Ramos (cell line): Measurements from ENCODE around the gene CCDC146.
"Not testable (repeated sequence)": the region's sequence is repeated elsewhere in the genome, so short reads cannot be mapped to it uniquely, and the experiment has no call there.

Source experiments
- in situ Hi-C: fragments of 300-500 bp; cut with MboI; formaldehyde crosslinking; loops from one replicate; pipeline ENCODE4 v1.14.3; 2022; ENCODE audit warnings: low sequenced_read_pairs; ENCODE audit not compliant: unreplicated experiment

Gene CCDC146

DNA sequence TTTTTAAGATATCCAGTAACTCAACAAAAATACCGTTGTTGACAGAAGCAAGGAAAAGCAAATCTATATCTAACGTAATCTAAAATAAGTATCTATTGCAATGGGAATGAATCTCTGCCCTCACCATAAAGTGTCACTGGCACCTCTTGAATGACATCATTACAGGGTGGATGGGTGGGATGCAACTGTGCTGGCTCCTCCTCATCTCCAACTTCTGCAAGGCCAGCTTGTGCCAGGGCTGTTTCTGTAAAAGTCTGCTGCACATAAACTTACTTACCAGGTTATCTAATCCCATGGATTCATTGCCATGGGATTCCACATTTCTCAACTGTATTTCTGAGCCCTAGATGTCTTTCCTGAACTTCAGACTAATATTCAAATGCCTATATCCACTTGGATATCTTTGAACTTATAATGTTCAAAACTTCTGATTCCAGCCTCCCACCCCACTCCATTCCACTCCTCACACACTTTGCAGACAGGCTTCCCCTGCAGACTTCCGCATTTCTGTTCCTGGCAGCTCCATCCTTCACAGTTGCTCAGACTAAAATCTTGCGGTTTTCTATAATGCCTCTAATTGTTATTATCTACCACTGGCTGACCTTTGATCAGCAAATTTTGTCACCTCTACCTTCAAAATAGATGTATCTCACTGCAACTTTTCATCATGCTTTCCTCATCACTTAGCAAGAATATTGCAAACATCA is 66.5 kb downstream of the CCDC146 start:
- in situ Hi-C loops: no loop called here

GRCh38 chr7:77197141-77197540 is 74.7 kb downstream of the CCDC146 start:
- in situ Hi-C loops: no loop called here

GRCh38 chr7:77199013-77199966 is 76.9 kb downstream of the CCDC146 start, which contains the start of gene FGL2:
Gene FGL2 (minus strand): TSS chr7:77199819. CDS start chr7:77199793, 26 bp downstream.
- in situ Hi-C loops: no loop called here

DNA sequence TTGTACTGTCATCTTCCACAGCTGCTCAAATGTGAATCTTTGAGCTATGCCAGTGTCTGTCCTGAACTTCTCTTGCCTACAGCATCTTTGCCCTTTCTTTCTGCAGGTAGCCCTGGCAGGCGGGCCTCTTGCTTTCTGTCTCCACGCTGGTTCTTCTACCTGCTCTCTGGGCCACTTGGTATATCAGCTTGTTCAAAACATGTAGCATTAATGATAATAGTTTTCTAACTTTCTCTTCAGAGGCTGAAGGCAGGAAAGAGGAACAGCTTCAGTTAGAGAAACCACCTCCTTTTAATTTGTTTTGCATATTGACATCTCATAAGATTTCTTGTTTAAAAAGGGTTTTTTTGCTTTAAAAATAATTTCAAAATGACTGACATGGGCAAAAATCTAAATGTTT is 78.1 kb downstream of the CCDC146 start:
- in situ Hi-C loops: no loop called here

DNA sequence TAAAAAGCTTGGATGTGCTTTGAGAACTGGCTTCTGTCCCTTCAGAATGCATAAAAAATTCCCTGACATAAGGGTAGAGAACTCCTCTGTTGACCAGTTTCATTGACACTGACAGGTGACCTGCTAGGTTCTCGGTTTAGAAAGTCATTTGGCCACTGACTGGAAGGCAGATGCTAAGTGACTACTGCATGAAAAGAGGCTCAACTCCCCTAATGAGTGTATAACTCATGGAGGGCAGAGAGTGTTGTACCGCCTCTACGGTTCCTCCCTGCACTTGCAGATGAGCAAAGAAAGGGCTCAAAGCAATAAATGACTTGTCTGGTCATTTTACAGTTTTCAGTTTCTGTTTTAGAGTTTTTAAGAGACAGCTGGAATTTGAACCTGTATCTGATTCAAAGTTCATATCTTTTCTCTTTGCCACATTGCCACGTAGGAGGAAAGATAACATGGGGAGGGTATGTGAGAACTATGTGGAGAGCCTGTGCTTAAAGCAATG is 80.1 kb downstream of the CCDC146 start:
- in situ Hi-C loops: no loop called here

GRCh38 chr7:77205706-77206105 is 83.3 kb downstream of the CCDC146 start:
- in situ Hi-C loops: no loop called here

DNA sequence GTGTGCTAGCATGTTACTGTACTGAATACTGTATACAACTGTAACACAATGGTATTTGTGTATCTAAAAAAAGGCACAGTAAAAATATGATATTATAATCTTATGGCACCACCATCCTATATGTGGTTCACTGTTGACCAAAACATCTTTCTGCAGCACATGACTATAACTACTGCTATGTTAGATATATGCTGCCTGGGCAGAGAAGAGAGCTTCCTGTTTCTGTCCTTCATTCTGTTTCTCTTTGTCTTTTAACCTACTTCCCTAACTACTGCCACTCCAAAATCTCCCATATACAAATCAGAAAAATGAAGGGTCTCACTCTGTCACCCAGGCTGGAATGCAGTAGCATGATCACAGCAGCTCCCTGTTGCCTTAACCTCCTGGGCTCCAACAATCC is 86.0 kb downstream of the CCDC146 start:
- in situ Hi-C loops: no loop called here

- in situ Hi-C loops: no loop called here
Measured at GRCh38 chr7:77209479-77210139, 87.2 kb downstream of the CCDC146 start.

- in situ Hi-C loops: no loop called here
Measured at GRCh38 chr7:77216181-77216845, 93.9 kb downstream of the CCDC146 start.

GRCh38 chr7:77217474-77218185 is 95.2 kb downstream of the CCDC146 start:
- in situ Hi-C loops: no loop called here

DNA sequence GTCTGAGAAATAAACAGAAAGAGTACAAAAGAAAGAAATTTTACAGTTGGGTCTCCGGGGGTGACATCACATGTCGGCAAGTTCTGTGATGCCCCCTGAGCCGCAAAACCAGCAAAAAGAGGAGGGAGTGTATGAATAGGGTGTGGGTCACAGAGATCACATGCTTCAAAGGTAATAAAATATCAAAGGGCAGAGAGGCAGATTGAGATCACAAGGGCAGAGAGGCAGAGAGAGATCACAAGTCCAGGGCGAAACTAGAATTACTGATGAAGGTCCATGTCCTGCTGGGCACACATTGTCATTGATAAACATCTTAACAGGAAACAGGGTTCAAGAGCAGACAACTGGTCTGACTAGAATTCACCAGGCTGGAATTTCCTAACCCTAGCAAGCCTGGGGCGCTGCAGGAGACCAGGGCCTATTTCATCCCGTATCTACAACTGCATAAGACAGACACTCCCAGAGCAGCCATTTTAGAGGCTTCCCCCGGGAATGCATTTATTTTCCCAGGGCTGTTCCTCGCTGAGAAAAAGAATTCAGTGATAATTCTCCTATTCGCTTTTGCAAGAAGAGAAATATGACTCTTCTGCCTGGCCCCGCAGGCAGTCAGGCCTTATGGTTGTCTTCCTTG is 97.4 kb downstream of the CCDC146 start:
- in situ Hi-C loops: not testable (repeated sequence)

- in situ Hi-C loops: no loop called here
Measured at GRCh38 chr7:77222065-77222464, 99.7 kb downstream of the CCDC146 start.

- in situ Hi-C loops: no loop called here
Measured at GRCh38 chr7:77222819-77223218, 100.4 kb downstream of the CCDC146 start.

DNA sequence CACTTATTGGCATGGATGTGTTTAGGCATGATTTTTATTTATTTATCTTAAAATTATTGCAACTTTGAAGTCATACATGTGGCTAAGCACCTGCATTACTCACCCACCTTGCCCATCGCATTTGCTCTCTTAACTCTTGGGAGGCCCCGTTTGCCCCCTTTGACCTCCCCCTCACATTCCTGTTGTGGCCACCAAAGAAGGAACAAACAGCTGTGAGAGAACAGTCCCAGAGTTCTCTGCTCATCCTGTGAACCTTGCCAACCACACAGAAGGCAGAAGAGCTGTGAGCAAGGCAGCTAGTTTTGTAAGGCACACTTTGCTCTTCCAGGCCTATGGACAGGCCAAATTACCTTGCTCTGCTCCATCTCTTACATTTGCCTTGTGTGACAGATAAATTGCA is 100.8 kb downstream of the CCDC146 start:
- in situ Hi-C loops: no loop called here

GRCh38 chr7:77226357-77226839 is 104.0 kb downstream of the CCDC146 start:
- in situ Hi-C loops: no loop called here

- in situ Hi-C loops: not testable (repeated sequence)
Measured at GRCh38 chr7:77228795-77229194, 106.4 kb downstream of the CCDC146 start.

DNA sequence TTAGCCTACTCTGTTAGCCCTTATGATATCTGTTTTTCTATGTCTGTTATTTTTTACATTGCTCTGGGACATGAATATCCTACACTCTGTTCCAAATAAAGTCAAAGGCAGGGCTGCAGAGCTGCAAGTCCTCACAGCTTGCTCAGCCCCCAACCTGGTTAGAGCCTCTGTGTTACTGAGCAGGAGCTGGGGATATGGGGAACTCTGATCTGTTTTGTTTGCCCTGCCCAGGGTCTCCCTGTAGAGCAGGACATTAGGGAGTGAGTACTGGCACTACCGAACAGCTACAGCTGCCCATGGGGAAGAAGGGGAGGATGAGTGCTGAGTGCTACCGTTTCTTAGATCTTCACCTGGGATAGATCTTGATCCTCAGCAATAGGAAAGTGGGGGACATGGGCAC is 110.1 kb downstream of the CCDC146 start:
- in situ Hi-C loops: no loop called here

DNA sequence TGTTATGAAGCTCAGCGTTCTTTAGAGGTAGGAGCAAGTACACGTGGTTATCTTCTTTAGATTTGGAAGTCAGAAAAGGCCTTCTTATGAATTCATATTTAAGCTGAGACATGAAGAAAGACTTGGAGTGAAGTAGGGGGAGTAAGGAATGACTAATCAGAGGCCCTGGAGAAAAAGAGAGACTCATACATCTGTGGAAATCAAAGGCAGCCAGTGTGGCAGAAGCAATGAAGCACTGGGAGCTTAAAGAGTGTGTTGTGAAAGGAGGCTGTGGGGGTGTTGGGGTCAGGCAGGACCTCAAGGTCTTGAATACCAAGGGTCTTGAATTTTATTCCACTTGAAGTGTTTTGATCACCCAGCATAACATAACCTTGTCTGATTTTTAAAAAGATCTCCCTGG is 112.9 kb downstream of the CCDC146 start:
- in situ Hi-C loops: no loop called here

DNA sequence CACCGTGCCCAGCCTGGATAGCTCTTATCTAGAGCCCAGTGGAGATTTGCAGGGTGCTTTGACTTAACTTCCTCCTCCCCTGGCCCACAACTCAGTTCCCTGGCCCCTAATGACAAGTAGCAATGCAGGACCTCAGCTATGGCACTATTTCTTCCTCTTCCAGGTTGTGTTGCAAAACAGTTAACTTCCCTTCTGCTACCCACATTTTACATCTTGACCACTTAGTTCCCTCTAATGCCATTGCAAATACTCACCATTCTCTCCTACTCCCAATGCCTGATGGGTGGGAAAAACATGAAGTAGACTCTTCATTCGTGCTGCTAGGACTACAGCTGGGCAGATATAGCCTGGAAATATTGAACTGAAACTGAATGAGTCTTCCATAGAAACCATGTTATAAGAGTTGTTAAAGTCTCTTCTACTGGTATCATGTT is 116.3 kb downstream of the CCDC146 start:
- in situ Hi-C loops: no loop called here
